NCI-H446 (cell line): ENCODE measurements around the gene PAPPA2.

Source experiments
- DNase-seq, 2 experiments: peaks; one replicate each; lab custom pipeline; 2025; lab: John Stamatoyannopoulos, UW

Gene PAPPA2

DNA sequence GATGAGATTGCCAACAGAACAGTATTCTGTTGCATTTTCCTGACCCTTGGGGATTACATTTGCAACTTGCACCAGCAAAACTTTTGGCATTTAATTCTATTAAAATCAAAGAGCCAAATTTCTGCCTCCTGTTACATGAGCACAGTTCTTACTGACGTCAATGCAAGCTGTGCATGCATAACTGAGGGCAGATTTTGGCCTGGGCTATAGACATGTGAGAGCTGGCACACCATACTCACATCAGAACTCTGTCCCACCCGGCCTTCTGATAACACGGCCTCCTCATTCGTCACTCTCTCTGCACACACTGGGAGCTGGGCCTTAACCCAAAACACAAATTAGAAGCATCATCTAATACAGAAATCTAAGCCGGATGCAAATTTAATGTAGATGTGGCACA, 31.5 kb downstream of the PAPPA2 start:
- DNase-seq: peak in 1 of 2 experiments; percentile 74

DNA sequence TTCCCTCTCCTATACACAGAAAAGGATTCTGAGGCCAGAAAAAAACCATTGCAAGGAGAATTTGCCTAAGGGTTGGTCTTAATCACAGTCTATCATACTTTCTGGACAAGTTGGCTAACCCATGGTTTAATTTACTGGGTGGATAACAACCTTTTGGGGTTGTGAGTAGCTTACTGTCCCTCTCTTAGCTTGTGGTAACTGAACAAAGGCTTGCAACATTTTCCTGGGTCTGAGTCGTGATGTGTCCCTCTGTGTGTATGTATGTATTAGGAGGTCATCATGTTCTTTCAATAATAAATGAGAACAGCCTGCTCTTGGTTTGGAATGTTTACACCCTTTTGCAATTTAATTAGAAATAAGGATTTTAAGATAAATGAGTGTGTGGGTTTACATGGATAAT, 36.7 kb downstream of the PAPPA2 start:
- DNase-seq: no peak

DNA sequence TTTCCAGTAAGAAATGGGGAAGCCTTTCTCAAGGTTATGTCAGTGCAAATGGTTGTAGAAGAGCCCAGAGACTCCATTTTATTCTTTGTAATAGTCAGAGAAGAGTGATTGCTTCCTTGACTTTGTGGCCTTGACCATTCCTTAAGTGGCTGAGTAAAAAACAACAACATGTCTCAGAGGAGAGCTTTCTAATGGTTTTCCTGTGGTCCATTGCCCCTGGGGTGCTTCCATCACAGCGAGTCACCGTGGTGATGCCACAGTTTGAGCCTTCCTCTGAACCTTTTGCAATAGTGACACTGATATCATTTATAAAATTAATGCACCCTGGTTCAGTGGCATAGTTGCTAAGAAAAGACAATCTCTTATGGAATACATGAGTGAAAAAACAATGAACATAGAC, 38.6 kb downstream of the PAPPA2 start:
- DNase-seq: no peak

DNA sequence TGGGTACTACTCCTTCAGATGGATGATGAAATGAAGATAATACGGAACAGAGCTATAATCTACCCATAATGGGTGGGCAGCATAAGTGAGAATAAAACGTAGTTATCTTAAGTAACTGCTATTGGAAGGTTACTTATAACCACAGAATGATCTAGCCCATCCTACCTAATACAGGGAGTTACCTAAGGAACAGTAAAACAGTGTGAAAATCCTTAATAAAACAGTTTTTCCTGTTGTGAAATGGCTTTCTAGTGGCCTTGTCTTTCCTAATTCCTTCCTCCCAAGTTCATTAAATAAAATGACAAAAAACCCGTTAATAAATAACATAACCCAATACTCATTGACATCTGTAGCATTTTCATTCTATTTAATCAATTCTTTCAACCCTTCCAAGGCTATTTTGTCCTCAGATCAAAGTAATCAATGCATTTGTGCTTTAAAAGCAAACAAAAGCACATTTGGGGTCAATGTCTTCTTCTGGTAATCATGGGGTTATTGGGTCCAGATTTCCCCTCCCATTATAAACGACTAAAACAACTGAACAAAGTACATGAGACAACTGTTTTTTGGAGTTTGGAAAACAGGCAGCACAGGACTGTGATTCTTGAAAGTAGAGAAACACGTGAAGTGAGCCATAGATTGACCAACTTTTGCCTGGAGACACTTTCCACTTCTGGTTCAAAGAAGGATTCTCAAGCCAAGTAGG, 42.0 kb downstream of the PAPPA2 start:
- no peak for DNase-seq

GRCh38 chr1:176512966-176513365, 50.0 kb downstream of the PAPPA2 start:
- no peak for DNase-seq

- peak; percentile 9 to 69 for DNase-seq
These were observed 52.3 kb downstream of the PAPPA2 start for GRCh38 chr1:176515310-176515709.

DNA sequence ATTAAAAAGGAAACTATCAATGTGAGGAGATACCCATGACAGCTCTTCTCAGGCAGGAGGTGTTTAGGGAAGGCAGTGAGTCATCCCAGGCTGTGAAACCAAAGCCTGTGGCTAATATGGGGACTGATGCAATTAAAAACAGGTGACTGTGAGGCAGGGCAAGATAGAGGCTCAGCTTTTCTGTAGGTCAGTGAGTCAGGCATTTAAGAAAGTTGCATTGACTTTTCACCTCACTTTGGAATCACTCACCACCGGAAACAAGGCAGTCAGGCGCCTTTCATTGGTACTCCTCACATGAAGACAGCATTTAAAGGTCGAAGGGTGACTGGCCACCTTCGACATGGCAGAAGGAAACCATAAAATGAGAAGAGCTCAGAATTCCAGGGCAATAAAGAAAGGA, 54.5 kb downstream of the PAPPA2 start:
- no peak for DNase-seq

DNA sequence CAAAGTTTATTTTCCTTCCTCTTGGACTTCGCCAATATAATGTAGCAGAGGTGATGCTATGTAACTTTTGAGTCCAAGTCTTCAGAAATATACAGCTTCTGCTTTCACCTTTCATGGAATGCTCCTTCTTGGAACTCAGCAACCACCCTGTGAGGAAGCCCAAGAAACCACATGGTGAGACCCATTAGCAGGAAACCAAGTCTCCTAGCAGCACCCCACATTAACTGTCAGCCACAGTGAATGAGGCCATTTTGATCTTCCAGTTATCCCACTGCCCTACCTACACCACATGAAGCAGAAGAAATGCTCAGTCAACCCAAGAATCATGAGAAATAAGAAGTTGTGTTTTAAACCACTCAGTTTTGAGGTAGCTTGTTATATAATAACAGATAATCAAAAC, 58.2 kb downstream of the PAPPA2 start:
- DNase-seq: no peak

GRCh38 chr1:176522310-176522845, 59.4 kb downstream of the PAPPA2 start:
- DNase-seq: no peak

- peak in 1 of 2 experiments; percentile 30 for DNase-seq
These were observed 66.6 kb downstream of the PAPPA2 start for GRCh38 chr1:176529395-176530090.

DNA sequence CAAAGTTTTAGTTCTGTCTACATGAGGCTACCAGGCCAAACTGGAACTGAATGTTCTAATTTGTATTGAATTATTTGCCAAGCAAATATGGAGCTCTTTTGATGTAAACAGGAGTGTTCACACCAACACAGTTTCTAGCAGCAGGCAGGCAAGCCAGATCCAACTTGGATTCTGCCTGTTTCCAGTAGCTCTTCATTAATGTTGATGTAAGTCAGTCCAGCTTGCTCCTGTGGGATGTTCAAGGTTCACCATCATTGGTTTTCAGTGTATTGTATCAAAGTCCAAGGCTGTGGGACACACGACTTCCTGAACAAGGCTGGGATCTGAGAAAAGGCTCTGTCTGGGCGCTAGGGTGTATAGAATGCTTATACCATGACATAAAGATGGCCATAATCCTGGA, 68.1 kb downstream of the PAPPA2 start:
- DNase-seq: no peak

DNA sequence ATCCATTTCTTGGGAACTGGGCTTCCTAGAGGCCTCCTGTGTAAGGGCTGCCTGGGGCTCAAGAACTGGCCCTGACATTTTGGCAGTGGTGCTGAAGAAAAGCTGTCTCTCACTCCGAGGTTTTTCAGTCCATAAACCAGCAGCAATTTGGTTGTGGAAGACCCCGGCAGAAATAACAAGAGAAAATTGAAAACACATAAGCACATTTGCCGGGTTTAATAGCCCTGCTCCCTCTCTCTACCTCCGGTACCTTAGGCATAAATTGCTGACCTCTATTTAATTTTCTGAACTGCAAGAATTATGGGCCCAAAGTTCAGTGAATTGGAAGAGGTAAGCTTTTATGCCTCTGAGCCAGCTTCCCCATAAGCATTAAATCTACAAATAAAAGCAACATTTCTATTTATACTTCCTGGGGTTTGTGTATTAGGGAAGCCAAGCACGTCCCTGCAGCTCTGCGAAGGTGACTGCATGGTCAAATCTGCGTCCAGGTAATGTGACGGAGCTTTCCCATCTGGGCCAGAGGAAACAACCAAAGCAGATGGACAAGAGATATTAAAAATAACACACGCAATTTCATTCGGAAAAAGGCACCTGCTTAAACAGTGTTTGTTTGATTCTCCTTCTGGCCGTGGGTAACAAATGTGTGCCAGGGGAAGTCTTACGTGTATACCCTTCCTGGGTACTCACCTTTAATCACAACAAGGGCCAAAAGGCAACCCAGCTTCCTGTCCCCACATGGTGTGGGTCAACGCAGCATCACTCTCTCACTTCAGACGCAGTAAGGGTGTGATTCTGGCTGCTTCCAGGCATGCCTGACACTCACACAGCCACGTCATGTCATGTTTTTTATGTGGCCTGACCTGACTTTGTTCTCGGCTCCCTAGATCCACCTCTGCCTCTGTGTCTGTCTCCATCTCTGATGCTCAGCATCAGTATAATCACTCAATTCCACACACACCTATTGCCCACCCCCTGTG, 69.2 kb downstream of the PAPPA2 start:
- no peak for DNase-seq

GRCh38 chr1:176533020-176533419, 70.0 kb downstream of the PAPPA2 start:
- no peak for DNase-seq

- no peak for DNase-seq
These were observed 73.6 kb downstream of the PAPPA2 start for GRCh38 chr1:176536588-176536987.

- DNase-seq: no peak
These were observed 76.0 kb downstream of the PAPPA2 start for GRCh38 chr1:176539018-176539417.

DNA sequence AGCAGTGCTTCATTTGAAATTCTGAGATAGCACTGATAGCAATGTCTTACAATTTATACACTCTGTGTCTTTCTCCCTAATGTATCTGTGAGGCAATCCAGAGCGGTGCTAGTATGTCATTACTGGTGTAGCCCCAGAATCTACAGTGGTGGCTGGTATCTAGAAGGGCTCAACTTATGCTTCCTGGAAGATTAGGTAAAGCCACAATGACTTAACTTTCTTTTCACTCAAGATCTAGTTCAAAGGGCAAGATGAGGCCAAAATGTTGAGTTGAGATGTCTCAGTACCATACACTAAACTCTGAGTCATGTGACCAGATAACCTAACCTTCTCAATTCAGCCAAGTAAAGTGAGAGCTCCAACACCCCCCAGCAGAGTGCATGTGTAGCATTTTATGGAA, 77.5 kb downstream of the PAPPA2 start:
- DNase-seq: no peak

DNA sequence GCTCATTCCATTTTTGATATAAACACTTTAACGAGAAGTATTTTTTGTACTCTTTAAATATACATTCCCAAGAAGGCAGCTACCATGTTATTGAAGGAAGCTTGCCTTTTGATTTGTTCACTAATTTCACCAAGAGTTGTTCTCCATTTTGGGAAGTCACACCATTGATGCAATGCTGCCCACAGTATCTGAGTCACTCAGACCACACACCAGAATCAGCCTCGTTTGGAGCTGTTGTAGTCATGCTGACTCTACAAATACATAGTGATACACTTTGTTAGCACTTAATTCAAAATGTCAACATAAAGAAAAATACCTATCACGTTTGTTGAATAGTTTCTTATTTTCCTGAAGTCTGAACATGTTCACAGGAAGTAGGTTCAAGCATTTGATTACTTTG, 78.7 kb downstream of the PAPPA2 start:
- no peak for DNase-seq

DNA sequence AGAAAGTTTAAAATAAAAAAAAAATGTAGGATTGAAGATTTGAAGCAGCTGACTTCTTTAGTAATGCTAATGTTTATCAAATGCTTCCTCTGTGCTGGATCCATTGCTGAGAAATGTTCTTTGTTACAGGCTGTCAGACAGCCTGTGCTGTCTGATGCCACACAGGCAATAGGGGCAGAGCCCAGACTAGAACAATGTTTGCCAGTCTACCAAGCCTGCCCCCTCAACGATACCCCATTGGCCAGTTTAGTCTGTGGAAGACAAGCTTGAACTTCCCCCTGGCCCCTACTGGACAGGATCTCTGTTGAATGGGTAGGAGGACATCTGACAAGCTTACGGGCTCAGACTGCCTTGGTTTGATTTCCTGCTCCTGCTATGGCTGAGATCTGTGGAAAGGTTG, 79.4 kb downstream of the PAPPA2 start:
- DNase-seq: no peak

- DNase-seq: no peak
These were observed 80.6 kb downstream of the PAPPA2 start for GRCh38 chr1:176543360-176544129.

DNA sequence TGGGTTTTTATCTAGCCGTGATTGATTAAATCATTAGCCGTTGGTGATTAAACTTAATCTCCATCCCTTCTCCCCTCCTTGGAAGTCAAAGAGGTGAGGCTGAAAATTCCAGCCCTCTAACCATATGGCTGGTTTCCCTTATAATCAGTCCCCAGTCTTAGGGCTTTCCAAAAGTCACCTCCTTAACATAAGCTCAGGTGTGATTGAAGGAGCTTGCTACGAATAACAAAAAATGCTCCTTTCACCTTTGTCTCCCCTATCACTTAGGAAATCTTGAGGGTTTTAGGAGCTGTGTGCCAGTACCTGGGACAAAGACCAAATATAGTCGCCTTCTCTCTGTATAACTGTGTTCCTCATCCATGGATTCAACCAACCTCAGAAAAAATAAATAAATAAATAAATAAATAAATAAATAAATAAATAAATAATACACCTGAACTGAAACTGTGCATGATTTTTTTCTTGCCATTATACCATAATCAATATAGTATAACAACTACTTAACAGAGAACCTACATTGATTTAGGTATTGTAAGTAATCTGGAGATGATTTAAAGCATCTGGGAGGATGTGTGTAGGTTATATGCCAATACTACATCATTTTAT, 82.2 kb downstream of the PAPPA2 start:
- DNase-seq: no peak

DNA sequence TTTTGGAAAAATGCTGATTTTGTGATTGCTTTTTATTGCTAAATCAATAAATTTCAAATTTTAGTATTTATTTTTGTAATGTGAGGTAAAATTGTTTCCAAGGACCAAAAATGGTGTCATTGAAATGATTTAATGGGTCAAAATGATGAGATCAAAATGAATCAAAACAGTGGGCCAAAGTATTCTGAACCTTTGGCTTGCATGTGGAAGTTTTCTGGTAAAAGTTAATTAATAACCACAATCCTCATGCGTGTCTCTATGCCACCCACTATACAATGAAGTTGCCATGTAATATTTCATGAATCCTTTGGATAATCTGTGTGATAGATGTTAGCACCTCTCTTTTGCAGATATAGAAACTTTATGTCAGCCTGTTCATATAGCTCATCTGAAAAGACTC, 83.8 kb downstream of the PAPPA2 start:
- DNase-seq: no peak
